H1 (cell line): ENCODE measurements around the gene NLRP6. TPM values are rescaled to one million over a fixed set of nuclear protein-coding genes. Genes with fewer than 3 reads are reported as not detected.
A peak's percentile ranks its signal among the peaks of the same experiment; 100 is the strongest.

Experiments used
- CTCF ChIA-PET: fragments of 300-600 bp; sonication (Branson Sonifier 250); formaldehyde crosslinking; loops from one replicate; lab custom pipeline; 2021; ENCODE audit not compliant: partially characterized antibody; lab: Charles Lee
- POLR2A ChIA-PET: fragments of 300-600 bp; sonication (Branson Sonifier 250); formaldehyde crosslinking; loops from one replicate; lab custom pipeline; 2021; ENCODE audit warnings: inconsistent platforms; ENCODE audit not compliant: partially characterized antibody; lab: Charles Lee
- DNase-seq, 2 experiments: peaks; one replicate each; pipeline versions ENCODE4 v3.0.0 to v3.0.0-alpha.2; 2010 to 2022; ENCODE audit warnings: low spot score in 2 of 2, low read depth in 1 of 2, mixed read lengths in 1 of 2
- FAIRE-seq: peaks from 2 replicates; lab custom pipeline; 2011; peaks lifted over from hg19 to GRCh38; lab: Jason Lieb, UNC
- H2AFZ ChIP-seq: 2 replicates; pipeline ENCODE4 v1.8.1; 2012; ENCODE audit warnings: low read length, inconsistent platforms
- H2AK5ac ChIP-seq: 2 replicates; pipeline ENCODE4 v1.6.1; 2013; ENCODE audit warnings: low read depth, low read length
- H2BK120ac ChIP-seq: replicated peaks from 2 replicates; pipeline ENCODE3; 2013; ENCODE audit warnings: low read depth, low read length, inconsistent platforms
- H2BK12ac ChIP-seq: 2 replicates; pipeline ENCODE4 v1.6.1; 2013; ENCODE audit warnings: low read depth, low read length
- H2BK15ac ChIP-seq: 2 replicates; pipeline ENCODE4 v1.6.1; 2013; ENCODE audit warnings: low read length
- H2BK20ac ChIP-seq: 2 replicates; pipeline ENCODE4 v1.6.1; 2013; ENCODE audit warnings: low read length
- H2BK5ac ChIP-seq: 2 replicates; pipeline ENCODE4 v1.6.1; 2013; ENCODE audit warnings: low read depth, low read length
- H3K14ac ChIP-seq: 2 replicates; pipeline ENCODE4 v1.6.1; 2013; ENCODE audit warnings: inconsistent platforms; ENCODE audit not compliant: insufficient read length
- H3K18ac ChIP-seq: 2 replicates; pipeline ENCODE4 v1.6.1; 2013; ENCODE audit warnings: low read length; ENCODE audit errors: extremely low read depth
- H3K23ac ChIP-seq: 2 replicates; pipeline ENCODE4 v1.6.1; 2013; ENCODE audit warnings: inconsistent platforms; ENCODE audit not compliant: insufficient read length
- H3K23me2 ChIP-seq: 2 replicates; pipeline ENCODE4 v1.6.1; 2013; ENCODE audit warnings: low read depth, low read length
- H3K27ac ChIP-seq: 2 replicates; pipeline ENCODE4 v1.6.1; 2011; ENCODE audit warnings: low read depth, low read length, inconsistent platforms
- H3K27me3 ChIP-seq, 4 experiments: replicated peaks in 1 of 4; 1 replicate in 1 of 4; 2 replicates in 3 of 4; pipeline versions ENCODE4 v1.6.1 to v1.8.1; 2011 to 2013; ENCODE audit warnings: low read length in 3 of 4, mild to moderate bottlenecking in 3 of 4, inconsistent platforms in 2 of 4, mixed read lengths in 2 of 4, moderate library complexity in 1 of 4; ENCODE audit not compliant: control insufficient read depth in 3 of 4, insufficient read depth in 3 of 4; ENCODE audit errors: extremely low read depth in 1 of 4
- H3K36me3 ChIP-seq, 4 experiments: 2 replicates each; pipeline versions ENCODE4 v1.6.1 to v1.8.1; 2011 to 2013; ENCODE audit warnings: mild to moderate bottlenecking in 4 of 4, low read length in 3 of 4, moderate library complexity in 2 of 4, control low read depth in 1 of 4, inconsistent platforms in 1 of 4; ENCODE audit not compliant: insufficient read depth in 4 of 4, control insufficient read depth in 2 of 4
- H3K4ac ChIP-seq: replicated peaks from 2 replicates; pipeline ENCODE3; 2013; ENCODE audit warnings: low read length, low read depth, mixed read lengths, inconsistent platforms; ENCODE audit not compliant: insufficient read length
- H3K4me1 ChIP-seq, 4 experiments: replicated peaks in 1 of 4; 1 replicate in 1 of 4; 2 replicates in 3 of 4; pipeline versions ENCODE4 v1.6.1 to v1.8.1; 2011 to 2013; ENCODE audit warnings: low read length in 3 of 4, inconsistent platforms in 2 of 4, mixed read lengths in 1 of 4; ENCODE audit not compliant: insufficient read depth in 4 of 4, control insufficient read depth in 3 of 4
- H3K4me2 ChIP-seq, 2 experiments: 2 replicates each; pipeline versions ENCODE4 v1.6.1 to v1.8.1; 2011 to 2013; ENCODE audit warnings: low read depth in 2 of 2, low read length in 2 of 2, control low read depth in 1 of 2, inconsistent platforms in 1 of 2, mild to moderate bottlenecking in 1 of 2; ENCODE audit not compliant: insufficient read depth in 1 of 2
- H3K4me3 ChIP-seq, 4 experiments: fragments of 200-600, 300-600 bp in 1 of 4; sonication (generic), shearing (Covaris generic), sonication (Bioruptor Twin) in 1 of 4; 2 replicates each; pipeline versions ENCODE4 v1.5.1 to v1.8.1; 2011 to 2016; ENCODE audit warnings: low read length in 4 of 4, low read depth in 3 of 4, control low read depth in 2 of 4, inconsistent platforms in 2 of 4, mild to moderate bottlenecking in 2 of 4, mixed read lengths in 1 of 4, moderate library complexity in 1 of 4; ENCODE audit not compliant: insufficient read depth in 2 of 4; ENCODE audit errors: extremely low read depth in 1 of 4
- H3K56ac ChIP-seq: replicated peaks from 2 replicates; pipeline ENCODE3; 2013; ENCODE audit warnings: low read depth, mild to moderate bottlenecking, mixed read lengths, low read length, inconsistent platforms; ENCODE audit not compliant: insufficient read length
- H3K79me1 ChIP-seq: 2 replicates; pipeline ENCODE4 v1.6.1; 2013; ENCODE audit warnings: low read depth, low read length, control low read depth
- H3K79me2 ChIP-seq, 2 experiments: 2 replicates each; pipeline versions ENCODE4 v1.6.1 to v1.8.1; 2012 to 2013; ENCODE audit warnings: low read length in 2 of 2, mild to moderate bottlenecking in 2 of 2, inconsistent platforms in 1 of 2; ENCODE audit not compliant: insufficient read depth in 2 of 2, control insufficient read depth in 1 of 2
- H3K9ac ChIP-seq, 4 experiments: replicated peaks in 1 of 4; 1 replicate in 1 of 4; 2 replicates in 3 of 4; pipeline versions ENCODE4 v1.6.1 to v1.8.1; 2011 to 2013; ENCODE audit warnings: low read depth in 3 of 4, low read length in 3 of 4, control low read depth in 2 of 4, mild to moderate bottlenecking in 2 of 4, moderate library complexity in 2 of 4, inconsistent platforms in 1 of 4; ENCODE audit errors: extremely low read depth in 1 of 4
- H3K9me3 ChIP-seq, 2 experiments: 2 replicates each; pipeline versions ENCODE4 v1.6.1 to v1.8.1; 2012 to 2013; ENCODE audit warnings: mild to moderate bottlenecking in 2 of 2, moderate library complexity in 2 of 2, control low read depth in 1 of 2, inconsistent platforms in 1 of 2, low read depth in 1 of 2, low read length in 1 of 2, mixed read lengths in 1 of 2; ENCODE audit not compliant: insufficient read depth in 2 of 2
- H4K20me1 ChIP-seq, 2 experiments: replicated peaks in 1 of 2; 2 replicates each; pipeline versions ENCODE3 to v1.8.1; 2011 to 2013; ENCODE audit warnings: inconsistent platforms in 2 of 2, low read length in 2 of 2, mild to moderate bottlenecking in 1 of 2; ENCODE audit not compliant: insufficient read depth in 2 of 2, control insufficient read depth in 1 of 2
- H4K5ac ChIP-seq: 2 replicates; pipeline ENCODE4 v1.6.1; 2013; ENCODE audit warnings: low read length, low read depth, mixed read lengths, inconsistent platforms; ENCODE audit not compliant: insufficient read length
- H4K8ac ChIP-seq: 2 replicates; pipeline ENCODE4 v1.8.0; 2013; ENCODE audit warnings: mild to moderate bottlenecking, moderate library complexity, low read length, inconsistent platforms; ENCODE audit not compliant: insufficient read depth; ENCODE audit errors: extremely low read depth
- H4K91ac ChIP-seq: replicated peaks from 2 replicates; pipeline ENCODE3; 2013; ENCODE audit warnings: low read length, mixed read lengths, inconsistent platforms; ENCODE audit not compliant: insufficient read length
- EGR1 ChIP-seq: IDR thresholded peaks from 2 replicates; pipeline ENCODE4 v1.6.1; 2011; ENCODE audit warnings: low read depth, low read length, borderline replicate concordance
- GABPA ChIP-seq: IDR thresholded peaks from 2 replicates; pipeline ENCODE4 v1.6.1; 2011; ENCODE audit warnings: mild to moderate bottlenecking, low read length, moderate library complexity, borderline replicate concordance; ENCODE audit not compliant: insufficient read depth
- GTF2F1 ChIP-seq: IDR thresholded peaks from 2 replicates; pipeline ENCODE4 v1.6.1; 2012; ENCODE audit warnings: low read depth, low read length, improper control_type of control experiment, borderline replicate concordance
- NANOG ChIP-seq: IDR thresholded peaks from 2 replicates; pipeline ENCODE4 v1.6.1; 2011; ENCODE audit warnings: low read length, low read depth, mild to moderate bottlenecking, inconsistent platforms; ENCODE audit not compliant: insufficient read depth, poor library complexity, severe bottlenecking
- POLR2A ChIP-seq, 2 experiments: IDR thresholded peaks; 1 replicate in 1 of 2; 2 replicates in 1 of 2; pipeline ENCODE4 v1.6.1; 2011; ENCODE audit warnings: low read depth in 2 of 2, low read length in 2 of 2, mild to moderate bottlenecking in 2 of 2; ENCODE audit errors: control extremely low read depth in 1 of 2
- RNF2 ChIP-seq: fragments of 200-900, 300-1000 bp; sonication (generic); IDR thresholded peaks from 2 replicates; pipeline ENCODE4 v1.7.1; 2016; ENCODE audit warnings: borderline replicate concordance, low read depth, mild to moderate bottlenecking, antibody characterized with exemption, low read length; ENCODE audit not compliant: poor library complexity, severe bottlenecking; ENCODE audit errors: missing control alignments
- SP4 ChIP-seq: IDR thresholded peaks from 2 replicates; pipeline ENCODE4 v1.6.1; 2012; ENCODE audit warnings: low read length, inconsistent platforms
- SRF ChIP-seq: IDR thresholded peaks from 2 replicates; pipeline ENCODE4 v1.6.1; 2011; ENCODE audit warnings: mild to moderate bottlenecking, low read depth, low read length, moderate library complexity
- TAF1 ChIP-seq: IDR thresholded peaks from 2 replicates; pipeline ENCODE4 v1.6.1; 2011; ENCODE audit warnings: mild to moderate bottlenecking, low read depth, low read length
- TAF7 ChIP-seq: optimal IDR thresholded peaks from 2 replicates; pipeline ENCODE3; 2011; ENCODE audit warnings: low read depth, mild to moderate bottlenecking, inconsistent platforms, low read length, moderate library complexity, borderline replicate concordance
- TCF12 ChIP-seq: IDR thresholded peaks from 2 replicates; pipeline ENCODE4 v1.6.1; 2011; ENCODE audit warnings: low read depth, mild to moderate bottlenecking, low read length
- YY1 ChIP-seq: IDR thresholded peaks from 2 replicates; pipeline ENCODE4 v1.6.1; 2011; ENCODE audit warnings: low read depth, mild to moderate bottlenecking, low read length
- ZNF274 ChIP-seq: IDR thresholded peaks from 2 replicates; pipeline ENCODE4 v1.7.0; 2012; ENCODE audit warnings: low read length, borderline replicate concordance; ENCODE audit errors: extremely low read depth
- WGBS, 2 experiments: shearing (Covaris generic) in 1 of 2; methylation state at CpG; one replicate each; pipeline versions ENCODE4 v1.1.6 to v1.1.7; 2013 to 2015; ENCODE audit warnings: low lambda C conversion rate in 2 of 2, mixed read lengths in 2 of 2, inconsistent platforms in 1 of 2, low coverage in 1 of 2, missing lambda C conversion rate in 1 of 2; ENCODE audit not compliant: insufficient replicate concordance in 2 of 2, insufficient coverage in 1 of 2, insufficient read length in 1 of 2; ENCODE audit errors: extremely low coverage in 1 of 2, missing lambda C conversion rate in 1 of 2; 5-methylcytosine and 5-hydroxymethylcytosine counted together
- polyA plus RNA-seq, 7 experiments: library from polyadenylated mRNA; depleted of rRNA in 3 of 7; stranded (reverse) in 5 of 7; unstranded in 2 of 7; fragments of >200 nt in 5 of 7; fragments of 200-250 nt in 2 of 7; gene quantifications; 1 replicate in 5 of 7; 2 replicates in 1 of 7; 4 replicates in 1 of 7; pipeline versions ENCODE4 v1.2.1 to v1.2.3, GENCODE V29; 2011 to 2013; ENCODE audit warnings: missing spikeins in 2 of 7, mixed read lengths in 2 of 7
- total RNA-seq: library from RNA; stranded (reverse); fragmentation: NEBNext Ultra II Directional; extraction: Animal tissue kit (Norgen Biotek cat#: 25700); gene quantifications from 2 replicates; pipeline ENCODE4 v1.2.1, GENCODE V29; 2021

NLRP6 gene
- total and polyA plus RNA-seq, 2 of the 8 experiments (the other 6 are each of a cell fraction or from before 2014, with no cell fraction given), result not detected

DNA sequence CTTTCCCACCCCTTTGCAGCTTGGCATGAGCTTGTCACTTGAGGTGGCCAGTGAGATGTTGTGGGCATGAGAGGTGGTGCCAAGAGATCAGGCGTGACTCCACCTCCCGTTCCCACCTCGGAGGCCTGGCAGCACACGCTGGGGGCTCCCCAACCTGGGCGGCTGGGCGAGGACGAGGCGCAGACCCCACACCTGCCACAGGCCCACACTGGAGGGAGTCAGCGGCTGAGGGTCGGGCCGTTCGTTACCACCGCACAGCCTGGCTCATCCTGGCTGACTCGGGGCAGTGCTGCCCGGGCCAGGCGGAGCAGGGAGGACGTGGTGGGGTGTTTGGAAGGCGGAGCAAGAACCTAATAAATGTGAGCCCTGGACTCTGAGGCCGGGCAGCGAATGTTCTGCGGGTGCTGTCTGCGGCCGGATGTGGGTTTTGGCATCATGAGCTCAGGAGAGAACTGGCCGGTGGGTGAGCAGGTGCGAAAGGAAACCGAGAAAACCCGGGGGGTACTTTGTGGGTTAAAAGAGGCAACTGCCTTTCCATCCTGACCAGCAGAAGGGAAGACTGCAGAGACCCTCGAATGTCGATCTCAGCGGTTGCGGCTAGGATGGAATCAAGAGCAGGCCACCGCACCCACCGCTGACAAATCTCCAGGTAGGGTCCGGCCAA lies 52.6 kb downstream of the NLRP6 start:
- peak overlapping the region; percentile 87; the same call in 1 of the 2 replicates for H2BK12ac ChIP-seq
- peaks cover 10 to 11% of the 10 kb centered on the region in 2 experiments; a peak in 3 of 4 replicates for H3K9me3 ChIP-seq
- no peak overlapping the region for H3K4me2 ChIP-seq
- H4K8ac ChIP-seq, result no peak overlapping the region
- no peaks in the 10 kb centered on the region for H3K79me1 ChIP-seq
- DNase-seq (no peak), FAIRE-seq (no peak)
- H3K27me3 ChIP-seq, result no peaks in the 10 kb centered on the region
- ChIA-PET CTCF (interaction anchor here (1.0 to 3.9 kb wide), 5 partner anchors 14 to 80 kb away, joined by 4 to 12 read pairs (median 9); no protein-coding TSS in a partner anchor), POLR2A (interaction anchor here (0.7 to 2.6 kb wide), 8 partner anchors 9 to 42 kb away, joined by 3 to 11 read pairs (median 4); partner anchors contain the start of gene PGGHG)
- H4K91ac ChIP-seq, result peak overlapping the region; percentile 22
- WGBS, 2 experiments, result 83% methylated on average over 32 of the region's 34 CpGs; no CpG with 5 or more reads in 1 of the 2 experiments
- H2BK20ac ChIP-seq, result peak overlapping the region; percentile 4; the same call in 1 of the 2 replicates
- peak overlapping the region; percentile 75; the same call in 1 of the 2 replicates for H2BK5ac ChIP-seq
- peaks cover 3 to 24% (median 15%) of the 10 kb centered on the region in 4 experiments for H3K4me1 ChIP-seq
- no peak overlapping the region for H4K5ac ChIP-seq
- H3K4me3 ChIP-seq, result no peak overlapping the region
- no peak overlapping the region for H2AFZ ChIP-seq
- H3K14ac ChIP-seq, result no peak overlapping the region
- H3K9ac ChIP-seq, result no peak overlapping the region
- peak overlapping the region; percentile 94; the same call in 1 of the 2 replicates for H2AK5ac ChIP-seq
- H3K27ac ChIP-seq, result no peak overlapping the region
- peak overlapping the region; percentile 29; the same call in 1 of the 2 replicates for H3K18ac ChIP-seq
- H4K20me1 ChIP-seq, result no peaks in the 10 kb centered on the region
- H3K23ac ChIP-seq, result no peak overlapping the region
- no peaks in the 10 kb centered on the region for H3K23me2 ChIP-seq
- no peak overlapping the region for H3K4ac ChIP-seq
- H3K79me2 ChIP-seq, result no peaks in the 10 kb centered on the region
- peak overlapping the region; percentile 92; the same call in 1 of the 2 replicates for H2BK15ac ChIP-seq
- no peaks in the 10 kb centered on the region for H3K36me3 ChIP-seq
- no peak overlapping the region for H3K56ac ChIP-seq
- peak overlapping the region; percentile 40 for H2BK120ac ChIP-seq
- TF ChIP-seq TAF7 (no peak), NANOG (no peak), GABPA (no peak), TAF1 (no peak), ZNF274 (no peak), SP4 (no peak), EGR1 (no peak), GTF2F1 (no peak), SRF (no peak), TCF12 (no peak), RNF2 (no peak), POLR2A (IDR thresholded peaks at IDR 0.05; ENCODE audit: control extremely low read depth in 1 of 2, low read depth in 2 of 2, low read length in 2 of 2) (no peak), YY1 (no peak)
